Left lobe of liver (tissue), 2 donors: ENCODE results near the gene COL4A2. TPM values are rescaled to one million over a fixed set of nuclear protein-coding genes. Genes with fewer than 3 reads are reported as not detected.

Experiments
- ATAC-seq: fragments of 200-7000 bp; cut with Tn5 transposase; one replicate; pipeline ENCODE4 v1.9.1; 2020; ENCODE audit warnings: mild to moderate bottlenecking, moderate library complexity
- DNase-seq: peaks from one replicate; pipeline ENCODE4 v3.0.0-alpha.2; 2020; ENCODE audit warnings: low spot score
- total RNA-seq: library from RNA; stranded (reverse); gene quantifications from one replicate; pipeline ENCODE4 v1.2.1, GENCODE V29; 2021
- donor health status: DM: no; HTN: no; CAD: no; lungs with moderate emphysema.
- donor health status: DM: no; HTN: yes; CAD: no.

Gene COL4A2
- total RNA-seq, 1 donor from 2014 or later = 12.4 TPM

DNA sequence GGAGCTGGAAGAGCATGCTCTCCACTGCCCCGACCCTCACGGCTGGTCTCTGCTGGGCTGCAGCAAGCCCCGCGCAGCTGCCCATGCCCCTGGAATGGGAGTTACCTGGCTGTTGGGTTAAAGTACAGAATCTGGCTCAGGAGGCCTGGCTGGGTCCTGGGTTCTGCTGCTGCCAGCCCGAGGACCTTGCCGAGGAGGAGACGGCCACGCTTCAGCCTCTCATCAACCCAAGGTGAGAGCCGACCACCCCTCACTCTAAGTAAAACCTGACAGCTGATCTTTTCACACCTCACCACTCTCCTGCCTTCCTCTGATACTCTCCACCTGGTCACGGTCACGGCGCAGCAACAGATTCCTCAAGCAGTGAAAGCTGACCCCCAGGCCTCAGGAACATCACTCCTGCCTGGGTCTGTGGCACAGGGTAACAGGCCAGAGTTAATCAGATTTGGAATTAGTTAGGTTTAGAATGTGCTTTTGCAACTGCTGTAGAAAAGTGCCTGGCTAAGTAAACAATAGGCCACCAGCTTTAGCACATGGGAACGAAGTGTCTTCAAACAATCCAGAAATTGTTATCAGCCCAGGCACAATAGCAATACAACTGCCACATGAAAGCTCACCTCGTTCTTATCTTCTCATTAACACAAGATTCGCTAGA is 233.9 kb downstream of the COL4A2 start:
- ATAC-seq = peak; percentile 76
- DNase-seq = no peak

- DNase-seq (no peak), ATAC-seq (peak; percentile 47)
Observed at GRCh38 chr13:110541526-110541920, 234.4 kb downstream of the COL4A2 start.

- DNase-seq = no peak
Observed at GRCh38 chr13:110542169-110542796, 235.2 kb downstream of the COL4A2 start.

DNA sequence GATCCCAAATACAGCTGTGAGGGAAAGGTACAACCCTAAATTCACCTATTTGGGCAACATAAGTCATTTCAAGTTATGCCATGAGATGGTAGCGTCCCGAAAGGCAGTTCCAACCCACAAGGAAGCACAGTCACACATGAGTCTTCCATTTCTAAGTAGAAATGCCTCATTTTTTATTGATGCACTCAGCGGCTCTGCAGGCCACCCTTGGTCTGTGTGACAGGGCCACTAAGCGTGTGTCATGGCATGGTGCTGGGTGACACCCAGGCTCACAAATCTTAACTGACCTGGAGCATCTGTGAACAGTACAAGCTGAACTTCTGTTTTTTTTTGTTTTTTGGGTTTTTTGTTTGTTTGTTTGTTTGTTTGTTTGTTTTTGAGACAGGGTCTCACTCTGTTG is 239.3 kb downstream of the COL4A2 start:
- DNase-seq = no peak
- no peak for ATAC-seq

More at GRCh38 chr13:110542169-110542796, 235.2 kb downstream of the COL4A2 start:
- no peak for ATAC-seq

DNA sequence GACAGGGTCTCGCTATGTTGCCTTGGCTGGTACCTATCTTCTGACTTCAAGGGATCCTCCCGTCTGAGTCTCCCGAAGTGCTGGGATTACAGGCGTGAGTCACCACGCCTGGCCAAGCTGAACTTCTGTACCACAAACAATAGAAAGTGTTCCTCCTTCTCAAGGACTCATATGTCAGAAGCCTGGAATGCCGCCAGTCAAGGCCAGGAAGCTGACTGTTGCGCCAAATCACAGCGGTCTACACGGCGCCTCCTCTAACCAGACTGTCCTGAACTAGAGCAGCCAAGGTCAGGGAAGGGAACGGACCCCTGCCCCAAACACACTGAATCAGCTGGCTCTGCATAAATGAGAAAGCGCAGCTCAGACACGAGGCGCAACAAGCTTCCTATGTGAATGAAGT is 239.8 kb downstream of the COL4A2 start:
- DNase-seq (peak; percentile 65), ATAC-seq (peak; percentile 66)

- no peak for ATAC-seq
- no peak for DNase-seq
Observed at GRCh38 chr13:110548891-110549794, 242.1 kb downstream of the COL4A2 start.

GRCh38 chr13:110549795-110550160 is 242.7 kb downstream of the COL4A2 start:
- ATAC-seq = no peak
- no peak for DNase-seq

DNA sequence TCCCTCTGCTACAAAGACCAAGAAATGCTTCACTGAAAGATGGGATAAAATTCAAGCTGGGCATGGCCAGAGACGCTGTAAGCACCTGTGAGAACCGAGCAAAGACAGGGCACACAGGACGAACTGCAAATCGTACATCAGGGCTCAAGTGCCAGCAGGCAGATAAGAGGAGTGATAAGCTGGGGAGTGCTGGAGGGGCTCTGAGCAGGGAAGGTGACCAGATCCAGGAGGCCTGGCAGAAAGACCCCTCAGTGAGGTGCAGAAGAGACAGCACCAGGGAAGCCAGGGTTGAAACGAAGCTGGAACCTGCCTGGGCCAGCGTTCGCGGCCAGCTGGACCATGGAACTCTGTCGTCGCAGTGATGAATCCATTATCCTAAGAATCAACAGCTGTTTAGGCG is 244.2 kb downstream of the COL4A2 start:
- DNase-seq = no peak
- ATAC-seq = no peak

- ATAC-seq (no peak), DNase-seq (no peak)
Observed at GRCh38 chr13:110552767-110553166, 245.7 kb downstream of the COL4A2 start.

DNA sequence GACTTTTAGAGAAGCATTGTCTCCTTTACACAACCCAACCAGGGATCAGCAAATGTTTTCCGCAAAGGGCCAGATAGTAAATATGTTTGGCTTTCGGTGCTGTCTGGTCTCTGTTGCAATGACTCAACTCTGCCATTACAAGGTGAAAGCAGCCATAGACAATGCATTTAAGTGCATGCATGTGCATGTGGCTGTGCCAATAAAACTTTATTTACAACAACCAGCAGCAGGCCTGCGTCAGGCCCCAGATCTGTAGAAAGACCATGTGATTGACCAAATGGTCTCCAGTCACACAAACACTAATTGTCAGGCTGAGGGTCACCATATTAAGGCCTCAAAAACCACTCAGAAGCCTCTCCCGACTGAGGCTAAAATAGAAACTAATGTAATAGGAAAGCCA is 246.3 kb downstream of the COL4A2 start:
- ATAC-seq (no peak), DNase-seq (no peak)

DNA sequence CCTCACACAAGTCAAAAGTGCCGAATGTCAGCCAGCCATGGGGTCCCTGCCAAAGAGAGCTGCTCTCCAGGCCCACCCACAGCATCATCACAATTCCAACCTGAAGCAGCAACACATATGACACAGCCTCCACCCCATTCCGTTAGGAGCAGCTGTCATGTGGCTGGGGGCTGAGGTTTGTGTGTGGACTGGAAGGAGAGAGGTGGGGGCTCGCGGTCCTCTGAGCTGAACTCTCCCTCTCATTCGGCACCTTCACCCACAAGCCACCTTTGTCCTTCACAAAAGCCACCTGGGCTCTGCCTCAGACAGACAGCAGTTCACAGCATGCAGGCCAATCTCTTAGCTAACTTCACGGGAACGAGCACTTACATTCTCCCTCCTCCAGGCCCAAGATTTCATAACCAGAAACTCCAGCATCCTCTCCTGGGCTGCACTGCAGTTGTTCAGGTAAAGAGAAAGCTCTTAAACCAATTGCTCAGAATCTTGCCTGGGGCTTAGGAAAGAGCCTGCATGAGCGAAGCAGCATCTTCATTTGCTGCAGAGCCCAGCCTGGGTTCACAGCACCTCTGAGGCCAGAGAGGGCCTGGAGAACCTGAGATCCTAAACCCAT is 247.2 kb downstream of the COL4A2 start:
- ATAC-seq (peak; percentile 8), DNase-seq (no peak)

DNA sequence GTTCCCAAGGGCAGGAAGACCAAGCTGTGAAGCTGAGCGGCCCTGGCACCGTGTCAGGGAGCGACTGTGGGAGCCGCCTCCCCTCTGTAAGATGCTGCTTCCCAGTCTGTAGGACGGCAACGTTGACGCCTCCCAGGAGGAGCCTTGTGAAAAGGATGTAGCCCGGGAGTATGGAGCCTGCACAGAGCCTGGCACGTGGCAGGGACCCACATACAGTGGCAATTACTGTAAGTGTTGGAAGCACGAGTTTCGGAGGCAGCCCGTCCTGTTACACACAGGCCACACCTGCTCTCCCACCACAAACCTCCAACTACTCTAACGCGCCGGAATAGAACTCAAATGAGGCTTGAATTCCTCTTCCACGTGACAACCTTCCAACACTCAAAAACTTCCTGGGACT is 247.9 kb downstream of the COL4A2 start:
- DNase-seq (no peak), ATAC-seq (no peak)

GRCh38 chr13:110555601-110556223 is 248.6 kb downstream of the COL4A2 start:
- ATAC-seq = peak; percentile 74
- DNase-seq = no peak

GRCh38 chr13:110556224-110556606 is 249.1 kb downstream of the COL4A2 start:
- ATAC-seq (no peak), DNase-seq (no peak)

GRCh38 chr13:110557082-110557481 is 250.0 kb downstream of the COL4A2 start:
- ATAC-seq = no peak
- no peak for DNase-seq

DNA sequence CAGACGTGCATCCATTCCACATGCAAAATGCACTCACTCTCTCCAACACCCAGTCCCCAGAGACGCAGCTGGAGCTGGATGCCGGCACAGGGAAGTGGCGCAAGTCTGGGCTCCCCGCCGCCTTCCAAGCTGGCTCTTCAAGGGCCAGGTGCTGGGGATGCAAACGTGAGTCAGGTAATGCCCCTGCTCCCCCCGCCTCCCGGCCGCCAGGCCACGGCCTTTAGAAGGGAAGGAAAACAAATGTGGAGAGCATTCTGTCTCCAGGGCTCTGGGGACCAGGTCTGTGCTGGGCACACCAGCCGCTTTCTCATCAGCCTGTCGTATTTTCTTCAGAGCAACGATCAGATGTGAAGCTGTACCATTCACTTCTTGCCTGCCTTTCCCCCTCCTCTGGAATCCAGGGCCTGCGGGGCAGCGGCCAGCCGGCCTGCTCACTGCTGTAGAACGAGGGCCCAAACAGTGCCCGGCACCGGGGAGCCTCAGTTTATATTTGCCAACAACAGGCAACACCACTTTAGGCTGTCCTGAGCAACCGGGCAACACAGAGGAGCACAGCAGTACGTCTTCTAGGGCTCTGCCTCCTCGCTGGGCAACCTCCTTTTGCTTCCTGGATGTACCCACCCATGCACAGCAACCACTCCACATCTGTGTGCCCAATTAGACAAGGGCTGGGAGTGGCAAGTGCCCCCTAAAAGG is 250.7 kb downstream of the COL4A2 start:
- DNase-seq = no peak

GRCh38 chr13:110559429-110559943 is 252.4 kb downstream of the COL4A2 start:
- ATAC-seq = peak; percentile 44
- DNase-seq = peak; percentile 75

More for the DNA sequence above, 250.7 kb downstream of the COL4A2 start:
- ATAC-seq = no peak

DNA sequence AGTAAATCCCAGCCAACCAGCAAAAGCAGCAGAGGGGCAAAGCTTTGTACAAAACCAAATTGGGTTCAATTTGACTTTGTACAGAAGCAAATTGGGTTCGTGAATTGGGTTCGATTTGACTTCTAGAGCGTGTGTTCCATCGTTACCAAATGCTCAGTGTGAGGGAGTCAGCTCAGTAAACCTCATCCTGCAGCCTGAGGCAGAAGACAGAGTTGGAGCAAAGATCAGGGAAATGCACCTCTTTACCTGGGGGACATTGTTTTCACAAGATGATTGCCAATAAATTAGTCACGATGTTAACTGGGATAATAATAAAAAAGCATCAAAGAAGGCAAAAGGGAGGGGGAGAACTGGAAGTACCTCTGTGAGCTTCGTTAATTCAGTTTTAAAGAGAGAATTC is 252.9 kb downstream of the COL4A2 start:
- DNase-seq = no peak
- ATAC-seq = no peak

DNA sequence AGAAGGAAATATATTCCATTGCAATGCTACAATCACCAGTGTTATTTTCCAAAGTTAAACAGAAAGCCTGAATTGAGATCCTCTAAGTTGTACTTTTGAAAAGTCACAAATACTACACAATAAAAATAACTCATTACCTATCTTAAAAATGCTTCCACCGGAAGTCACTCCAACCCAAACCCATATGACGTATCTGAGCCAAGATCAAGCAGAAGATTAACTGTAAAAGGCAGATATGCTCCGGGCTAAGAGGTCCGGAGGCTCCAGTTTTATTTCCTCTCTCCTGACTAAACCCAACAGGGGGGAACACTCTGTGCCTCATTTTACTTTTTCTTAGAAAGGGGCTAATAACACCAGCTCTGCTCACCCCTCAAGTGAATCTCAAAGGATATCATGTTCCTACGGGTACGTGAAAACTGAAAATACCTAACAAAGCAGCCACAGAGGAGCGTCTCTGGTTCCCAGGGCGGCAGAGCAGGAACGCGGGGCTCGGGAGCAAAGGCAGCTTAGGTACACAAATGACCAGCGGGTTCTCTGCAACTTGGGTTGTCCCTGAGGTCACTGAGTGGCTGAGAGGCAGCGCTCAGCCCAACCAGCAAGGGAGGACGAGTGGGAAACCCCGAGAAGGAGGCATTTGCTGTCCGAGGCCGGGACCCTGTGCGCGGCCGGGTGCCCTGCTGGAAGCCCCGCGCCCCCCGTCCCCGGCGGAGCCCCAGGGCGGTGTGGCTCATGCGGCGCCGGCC is 253.7 kb downstream of the COL4A2 start:
- ATAC-seq = peak; percentile 58
- no peak for DNase-seq
